ENCODE measurements around the gene ZNRF4.
"Not testable (repeated sequence)": the region's sequence is repeated elsewhere in the genome, so short reads cannot be mapped to it uniquely, and the experiment has no call there.

Gene ZNRF4

GRCh38 chr19:5436948-5437306 is 18.3 kb upstream of the ZNRF4 start:
- Histone ChIP-seq H2BK120ac (ENCODE audit: low read depth, low read length) (no peak overlapping the region), H3K9ac (ENCODE audit: low read length) (peak overlapping the region; percentile 31), H3K56ac (ENCODE audit: low read length) (peak overlapping the region; percentile 54), H4K8ac (ENCODE audit: low read depth, low read length) (no peak overlapping the region), H4K5ac (ENCODE audit: low read length) (no peak overlapping the region), H3K4ac (ENCODE audit: low read depth, low read length) (no peak overlapping the region), H2BK15ac (replicated peaks; ENCODE audit: low read depth) (no peak overlapping the region), H3K27me3 (ENCODE audit: insufficient read depth, low read length, poor library complexity) (no peaks in the 10 kb centered on the region), H2AK5ac (ENCODE audit: low read length) (no peak overlapping the region), H3K79me1 (ENCODE audit: low read length) (no peaks in the 10 kb centered on the region), H3K18ac (ENCODE audit: low read length) (no peak overlapping the region), H3K27ac (ENCODE audit: low read depth, low read length) (no peak overlapping the region), H3K23ac (ENCODE audit: low read length) (no peak overlapping the region), H3K4me2 (ENCODE audit: low read length) (peak overlapping the region; percentile 43), H3K36me3 (ENCODE audit: control insufficient read depth, insufficient read depth, low read length) (no peaks in the 10 kb centered on the region), H2BK5ac (ENCODE audit: low read length) (no peak overlapping the region), H3K79me2 (ENCODE audit: control insufficient read depth, insufficient read depth, low read length) (no peaks in the 10 kb centered on the region), H3K4me1 (ENCODE audit: control insufficient read depth, low read depth, low read length) (no peaks in the 10 kb centered on the region), H3K4me3 (ENCODE audit: low read length) (no peak overlapping the region)
- no peak for DNase-seq
- WGBS (ENCODE audit: extremely low coverage, insufficient coverage, low lambda C conversion rate): no CpG with 5 or more reads among the region's 15 CpGs

GRCh38 chr19:5438756-5439155 is 16.5 kb upstream of the ZNRF4 start:
- not testable (repeated sequence) for H3K4me1 ChIP-seq (ENCODE audit: control insufficient read depth, low read depth, low read length); H3K9ac ChIP-seq (ENCODE audit: low read length); H3K27me3 ChIP-seq (ENCODE audit: insufficient read depth, low read length, poor library complexity); H3K4me3 ChIP-seq (ENCODE audit: low read length); H3K4ac ChIP-seq (ENCODE audit: low read depth, low read length); H2BK15ac ChIP-seq (replicated peaks; ENCODE audit: low read depth); H4K8ac ChIP-seq (ENCODE audit: low read depth, low read length); H3K18ac ChIP-seq (ENCODE audit: low read length); H3K79me2 ChIP-seq (ENCODE audit: control insufficient read depth, insufficient read depth, low read length); H3K23ac ChIP-seq (ENCODE audit: low read length); DNase-seq; H4K5ac ChIP-seq (ENCODE audit: low read length); H3K56ac ChIP-seq (ENCODE audit: low read length); H3K79me1 ChIP-seq (ENCODE audit: low read length); H3K27ac ChIP-seq (ENCODE audit: low read depth, low read length); H2AK5ac ChIP-seq (ENCODE audit: low read length); H2BK5ac ChIP-seq (ENCODE audit: low read length); H3K36me3 ChIP-seq (ENCODE audit: control insufficient read depth, insufficient read depth, low read length); H3K4me2 ChIP-seq (ENCODE audit: low read length); H2BK120ac ChIP-seq (ENCODE audit: low read depth, low read length)
- WGBS (ENCODE audit: extremely low coverage, insufficient coverage, low lambda C conversion rate): no CpG with 5 or more reads among the region's 8 CpGs

- Histone ChIP-seq H3K4me3 (ENCODE audit: low read length) (no peak overlapping the region), H3K36me3 (ENCODE audit: control insufficient read depth, insufficient read depth, low read length) (no peaks in the 10 kb centered on the region), H3K18ac (ENCODE audit: low read length) (no peak overlapping the region), H3K56ac (ENCODE audit: low read length) (no peak overlapping the region), H3K23ac (ENCODE audit: low read length) (no peak overlapping the region), H2BK120ac (ENCODE audit: low read depth, low read length) (no peak overlapping the region), H3K9ac (ENCODE audit: low read length) (no peak overlapping the region), H2BK15ac (replicated peaks; ENCODE audit: low read depth) (no peak overlapping the region), H2BK5ac (ENCODE audit: low read length) (no peak overlapping the region), H3K27ac (ENCODE audit: low read depth, low read length) (no peak overlapping the region), H2AK5ac (ENCODE audit: low read length) (no peak overlapping the region), H3K4me2 (ENCODE audit: low read length) (no peak overlapping the region), H3K27me3 (ENCODE audit: insufficient read depth, low read length, poor library complexity) (no peaks in the 10 kb centered on the region), H3K4ac (ENCODE audit: low read depth, low read length) (no peak overlapping the region), H4K5ac (ENCODE audit: low read length) (no peak overlapping the region), H4K8ac (ENCODE audit: low read depth, low read length) (no peak overlapping the region), H3K79me2 (ENCODE audit: control insufficient read depth, insufficient read depth, low read length) (no peaks in the 10 kb centered on the region), H3K4me1 (ENCODE audit: control insufficient read depth, low read depth, low read length) (no peaks in the 10 kb centered on the region), H3K79me1 (ENCODE audit: low read length) (no peaks in the 10 kb centered on the region)
- no peak for DNase-seq
Measured at GRCh38 chr19:5439452-5439851, 15.8 kb upstream of the ZNRF4 start.

GRCh38 chr19:5440299-5440698 is 14.9 kb upstream of the ZNRF4 start:
- WGBS (ENCODE audit: extremely low coverage, insufficient coverage, low lambda C conversion rate): no CpG with 5 or more reads among the region's 1 CpG
- H4K8ac ChIP-seq (ENCODE audit: low read depth, low read length): no peak overlapping the region

GRCh38 chr19:5443723-5444122 is 11.5 kb upstream of the ZNRF4 start:
- no peak overlapping the region for H2BK5ac ChIP-seq (ENCODE audit: low read length)
- H3K23ac ChIP-seq (ENCODE audit: low read length): no peak overlapping the region
- no peaks in the 10 kb centered on the region for H3K79me2 ChIP-seq (ENCODE audit: control insufficient read depth, insufficient read depth, low read length)
- no peak overlapping the region for H2BK15ac ChIP-seq (replicated peaks; ENCODE audit: low read depth)
- no peak overlapping the region for H3K18ac ChIP-seq (ENCODE audit: low read length)
- no peaks in the 10 kb centered on the region for H3K4me1 ChIP-seq (ENCODE audit: control insufficient read depth, low read depth, low read length)
- no peaks in the 10 kb centered on the region for H3K36me3 ChIP-seq (ENCODE audit: control insufficient read depth, insufficient read depth, low read length)
- no peaks in the 10 kb centered on the region for H3K27me3 ChIP-seq (ENCODE audit: insufficient read depth, low read length, poor library complexity)
- H3K4me3 ChIP-seq (ENCODE audit: low read length): no peak overlapping the region
- H3K27ac ChIP-seq (ENCODE audit: low read depth, low read length): no peak overlapping the region
- no peaks in the 10 kb centered on the region for H3K79me1 ChIP-seq (ENCODE audit: low read length)
- H3K4ac ChIP-seq (ENCODE audit: low read depth, low read length): no peak overlapping the region
- no peak overlapping the region for H2AK5ac ChIP-seq (ENCODE audit: low read length)
- no CpG with 5 or more reads among the region's 5 CpGs for WGBS (ENCODE audit: extremely low coverage, insufficient coverage, low lambda C conversion rate)
- H2BK120ac ChIP-seq (ENCODE audit: low read depth, low read length): no peak overlapping the region
- DNase-seq: no peak
- H3K56ac ChIP-seq (ENCODE audit: low read length): no peak overlapping the region
- no peak overlapping the region for H3K4me2 ChIP-seq (ENCODE audit: low read length)
- no peak overlapping the region for H4K8ac ChIP-seq (ENCODE audit: low read depth, low read length)
- no peak overlapping the region for H4K5ac ChIP-seq (ENCODE audit: low read length)
- H3K9ac ChIP-seq (ENCODE audit: low read length): no peak overlapping the region

More at GRCh38 chr19:5440299-5440698, 14.9 kb upstream of the ZNRF4 start:
- no peak overlapping the region for H3K23ac ChIP-seq (ENCODE audit: low read length)
- no peak overlapping the region for H3K27ac ChIP-seq (ENCODE audit: low read depth, low read length)
- H3K4ac ChIP-seq (ENCODE audit: low read depth, low read length): no peak overlapping the region
- no peak overlapping the region for H4K5ac ChIP-seq (ENCODE audit: low read length)
- H3K56ac ChIP-seq (ENCODE audit: low read length): no peak overlapping the region
- DNase-seq: no peak
- no peak overlapping the region for H3K18ac ChIP-seq (ENCODE audit: low read length)
- no peaks in the 10 kb centered on the region for H3K27me3 ChIP-seq (ENCODE audit: insufficient read depth, low read length, poor library complexity)
- no peaks in the 10 kb centered on the region for H3K36me3 ChIP-seq (ENCODE audit: control insufficient read depth, insufficient read depth, low read length)
- H3K79me1 ChIP-seq (ENCODE audit: low read length): no peaks in the 10 kb centered on the region
- H2BK15ac ChIP-seq (replicated peaks; ENCODE audit: low read depth): no peak overlapping the region
- H3K4me2 ChIP-seq (ENCODE audit: low read length): no peak overlapping the region
- no peaks in the 10 kb centered on the region for H3K79me2 ChIP-seq (ENCODE audit: control insufficient read depth, insufficient read depth, low read length)
- H2BK5ac ChIP-seq (ENCODE audit: low read length): no peak overlapping the region
- no peak overlapping the region for H3K9ac ChIP-seq (ENCODE audit: low read length)
- no peak overlapping the region for H2AK5ac ChIP-seq (ENCODE audit: low read length)
- no peak overlapping the region for H3K4me3 ChIP-seq (ENCODE audit: low read length)
- no peak overlapping the region for H2BK120ac ChIP-seq (ENCODE audit: low read depth, low read length)
- H3K4me1 ChIP-seq (ENCODE audit: control insufficient read depth, low read depth, low read length): no peaks in the 10 kb centered on the region

GRCh38 chr19:5444431-5444830 is 10.8 kb upstream of the ZNRF4 start:
- H4K5ac ChIP-seq (ENCODE audit: low read length): no peak overlapping the region
- no peaks in the 10 kb centered on the region for H3K27me3 ChIP-seq (ENCODE audit: insufficient read depth, low read length, poor library complexity)
- no peaks in the 10 kb centered on the region for H3K36me3 ChIP-seq (ENCODE audit: control insufficient read depth, insufficient read depth, low read length)
- no peak for DNase-seq
- H2BK15ac ChIP-seq (replicated peaks; ENCODE audit: low read depth): no peak overlapping the region
- H3K4ac ChIP-seq (ENCODE audit: low read depth, low read length): no peak overlapping the region
- no peak overlapping the region for H4K8ac ChIP-seq (ENCODE audit: low read depth, low read length)
- no peak overlapping the region for H3K9ac ChIP-seq (ENCODE audit: low read length)
- H3K23ac ChIP-seq (ENCODE audit: low read length): no peak overlapping the region
- no peak overlapping the region for H2AK5ac ChIP-seq (ENCODE audit: low read length)
- H2BK120ac ChIP-seq (ENCODE audit: low read depth, low read length): no peak overlapping the region
- H3K18ac ChIP-seq (ENCODE audit: low read length): no peak overlapping the region
- H3K56ac ChIP-seq (ENCODE audit: low read length): no peak overlapping the region
- H2BK5ac ChIP-seq (ENCODE audit: low read length): no peak overlapping the region
- no peak overlapping the region for H3K4me3 ChIP-seq (ENCODE audit: low read length)
- no peaks in the 10 kb centered on the region for H3K79me1 ChIP-seq (ENCODE audit: low read length)
- no CpG with 5 or more reads among the region's 5 CpGs for WGBS (ENCODE audit: extremely low coverage, insufficient coverage, low lambda C conversion rate)
- no peaks in the 10 kb centered on the region for H3K4me1 ChIP-seq (ENCODE audit: control insufficient read depth, low read depth, low read length)
- no peaks in the 10 kb centered on the region for H3K79me2 ChIP-seq (ENCODE audit: control insufficient read depth, insufficient read depth, low read length)
- H3K4me2 ChIP-seq (ENCODE audit: low read length): no peak overlapping the region
- H3K27ac ChIP-seq (ENCODE audit: low read depth, low read length): no peak overlapping the region
